HAP-1 (cell line): Measurements from ENCODE around the gene ZBTB8OS.
"Not testable (repeated sequence)": the region's sequence is repeated elsewhere in the genome, so short reads cannot be mapped to it uniquely, and the experiment has no call there.

Experiments used
- DNase-seq, 2 experiments: peaks; one replicate each; pipeline ENCODE4 v3.0.0-alpha.2; 2016 to 2020; ENCODE audit warnings: low spot score in 2 of 2
- H3K27me3 ChIP-seq: fragments of 250-450 bp; sonication (Bioruptor Pico); 2 replicates; pipeline ENCODE4 v1.5.1; 2020; ENCODE audit warnings: low read depth, mild to moderate bottlenecking, moderate library complexity
- H3K36me3 ChIP-seq: fragments of 250-450 bp; sonication (Bioruptor Pico); replicated peaks from 2 replicates; pipeline ENCODE4 v1.5.1; 2020; ENCODE audit warnings: mild to moderate bottlenecking
- H3K4me1 ChIP-seq: fragments of 250-450 bp; sonication (Bioruptor Pico); 2 replicates; pipeline ENCODE4 v1.5.1; 2020; ENCODE audit warnings: mild to moderate bottlenecking
- H3K4me3 ChIP-seq: fragments of 250-450 bp; sonication (Bioruptor Pico); 2 replicates; pipeline ENCODE4 v1.5.1; 2020; ENCODE audit warnings: mild to moderate bottlenecking, moderate library complexity
- H3K9me3 ChIP-seq: fragments of 250-450 bp; sonication (Bioruptor Pico); 2 replicates; pipeline ENCODE4 v1.5.1; 2020; ENCODE audit warnings: mild to moderate bottlenecking, moderate library complexity
- in situ Hi-C: fragments of 300-500 bp; cut with MboI; formaldehyde crosslinking; loops from 3 replicates; pipeline ENCODE4 v1.14.3; 2020; ENCODE audit warnings: low sequenced_read_pairs, inconsistent platforms, mixed read lengths

ZBTB8OS gene

DNA sequence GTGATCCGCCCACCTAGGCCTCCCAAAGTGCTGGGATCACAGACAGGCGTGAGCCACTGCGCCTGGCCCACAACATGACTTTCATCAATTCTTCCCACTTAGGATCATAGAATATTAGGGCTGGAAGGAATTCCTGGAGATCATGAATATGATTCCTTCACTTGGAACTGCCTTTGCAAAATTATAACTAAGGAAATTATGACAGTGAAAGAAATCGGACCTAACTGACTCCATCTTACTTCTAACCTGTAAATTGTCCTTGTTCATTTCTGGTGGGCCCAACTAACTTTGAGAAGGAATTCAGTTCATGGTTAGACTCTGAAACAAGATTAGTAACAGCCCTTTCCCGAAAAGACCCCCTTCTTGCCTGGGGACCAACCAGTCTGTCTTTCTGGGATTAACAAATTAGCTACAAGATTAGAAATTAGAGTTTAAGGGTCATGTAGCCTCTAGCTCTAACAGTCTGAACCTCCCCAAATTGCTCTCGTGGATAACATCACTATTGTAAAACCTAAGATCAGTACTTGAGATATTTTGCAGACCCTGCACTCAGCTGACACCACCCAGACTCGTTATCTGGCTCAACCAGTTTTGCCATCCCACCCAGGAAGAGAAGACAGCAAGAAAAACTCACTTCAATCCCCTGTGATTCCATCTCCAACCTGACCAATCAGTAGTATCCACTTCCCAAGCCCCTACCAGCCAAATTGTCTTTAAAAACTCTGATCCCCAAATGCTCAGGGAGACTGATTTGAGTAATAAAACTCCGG is 14.7 kb downstream of the ZBTB8OS start:
- H3K36me3 ChIP-seq = peaks cover 11% of the 10 kb centered on the region
- in situ Hi-C loops = no loop called here
- DNase-seq = no peak
- H3K4me3 ChIP-seq = no peak overlapping the region
- H3K27me3 ChIP-seq = no peaks in the 10 kb centered on the region
- no peaks in the 10 kb centered on the region for H3K9me3 ChIP-seq
- peaks cover 29% of the 10 kb centered on the region for H3K4me1 ChIP-seq

DNA sequence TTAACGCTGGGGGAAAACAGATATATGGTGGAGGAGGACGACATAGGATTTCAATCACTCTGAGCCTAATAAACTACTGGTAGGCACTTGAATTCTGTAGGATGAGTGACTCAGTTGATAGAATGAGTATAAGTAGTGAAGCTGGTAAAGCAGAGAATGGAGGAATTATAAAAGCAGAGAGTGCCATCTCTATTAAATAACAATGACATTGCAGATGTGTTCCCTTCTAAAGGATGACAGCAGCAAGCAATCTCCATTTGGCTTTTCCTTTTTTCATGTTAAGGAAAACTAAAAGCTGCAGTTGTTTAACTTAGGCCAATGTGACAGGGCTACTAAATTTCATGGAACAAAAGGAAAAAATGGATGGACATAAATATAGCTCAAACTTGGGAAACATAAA is 17.5 kb downstream of the ZBTB8OS start:
- Histone ChIP-seq H3K27me3 (no peaks in the 10 kb centered on the region), H3K4me3 (no peak overlapping the region), H3K36me3 (peaks cover 24% of the 10 kb centered on the region), H3K9me3 (no peaks in the 10 kb centered on the region), H3K4me1 (peaks cover 23% of the 10 kb centered on the region)
- DNase-seq = no peak
- in situ Hi-C loops = no loop called here

DNA sequence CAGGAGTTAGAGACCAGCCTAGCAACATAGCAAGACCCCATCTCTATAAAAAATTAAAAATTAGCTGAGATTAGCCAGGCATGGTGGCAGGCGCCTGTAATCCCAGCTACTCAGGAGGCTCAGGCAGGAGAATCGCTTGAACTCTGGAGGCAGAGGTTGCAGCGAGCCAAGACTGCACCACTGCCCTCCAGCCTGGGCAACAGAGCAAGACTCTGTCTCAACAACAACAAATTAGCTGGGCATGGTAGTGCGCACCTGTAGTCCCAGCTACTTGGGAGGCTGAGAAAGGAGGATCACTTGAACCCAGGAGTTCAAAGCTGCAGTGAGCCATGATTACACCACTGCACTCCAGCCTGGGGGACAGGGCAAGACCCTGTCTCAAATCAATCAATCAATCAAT is 20.2 kb downstream of the ZBTB8OS start:
- in situ Hi-C loops, H3K4me1 ChIP-seq, H3K9me3 ChIP-seq, H3K27me3 ChIP-seq, H3K4me3 ChIP-seq, DNase-seq: not testable (repeated sequence)
- H3K36me3 ChIP-seq = peaks cover 41% of the 10 kb centered on the region

DNA sequence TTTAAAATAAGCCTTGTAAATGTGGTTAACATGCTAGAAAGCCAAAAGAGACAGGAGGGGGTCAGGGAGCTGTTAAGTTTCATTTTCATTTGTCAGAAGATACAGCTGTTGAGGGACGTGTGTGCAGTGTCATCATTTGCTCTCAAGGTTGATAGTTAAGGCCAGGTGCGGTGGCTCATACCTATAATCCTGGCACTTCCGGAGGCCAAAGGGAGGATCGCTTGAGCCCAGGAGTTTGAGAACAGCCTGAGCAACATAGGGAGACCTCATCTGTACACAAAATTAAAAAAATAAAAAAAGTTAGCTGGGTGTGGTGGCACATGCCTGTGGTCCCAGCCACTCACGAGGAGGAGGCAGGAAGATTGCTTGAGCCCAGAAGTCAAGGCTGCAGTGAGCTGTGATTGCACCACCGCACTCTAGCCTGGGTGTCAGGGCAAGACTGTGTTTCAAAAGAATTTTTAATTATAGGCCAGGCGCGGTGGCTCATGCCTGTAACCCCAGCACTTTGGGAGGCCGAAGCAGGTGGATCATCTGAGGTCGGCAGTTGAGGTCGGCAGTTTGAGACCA is 22.7 kb downstream of the ZBTB8OS start:
- DNase-seq = no peak
- in situ Hi-C loops = no loop called here
- Histone ChIP-seq H3K36me3 (peaks cover 39% of the 10 kb centered on the region), H3K4me1 (no peaks in the 10 kb centered on the region), H3K27me3 (no peaks in the 10 kb centered on the region), H3K9me3 (no peaks in the 10 kb centered on the region), H3K4me3 (no peak overlapping the region)

DNA sequence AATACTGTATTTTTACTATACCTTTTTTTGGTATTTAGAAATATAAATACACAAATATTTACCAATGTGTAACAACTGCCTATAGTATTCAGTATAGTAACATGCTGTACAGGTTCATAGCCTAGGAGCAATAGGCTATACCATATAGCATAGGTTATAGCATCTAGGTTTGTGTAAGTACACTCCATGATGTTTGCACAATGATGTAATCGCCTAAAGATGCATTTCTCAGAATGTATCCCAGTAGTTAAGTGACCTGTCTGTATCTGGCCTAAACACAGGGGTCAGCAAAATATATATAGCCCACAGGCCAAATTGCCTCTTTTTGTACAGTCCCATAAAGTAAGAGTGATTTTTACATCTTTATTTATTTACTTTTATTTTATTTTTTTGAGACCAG is 24.2 kb downstream of the ZBTB8OS start:
- Histone ChIP-seq H3K9me3 (no peaks in the 10 kb centered on the region), H3K27me3 (no peaks in the 10 kb centered on the region), H3K4me1 (no peaks in the 10 kb centered on the region), H3K4me3 (no peak overlapping the region), H3K36me3 (peaks cover 35% of the 10 kb centered on the region)
- in situ Hi-C loops = no loop called here
- DNase-seq = no peak

DNA sequence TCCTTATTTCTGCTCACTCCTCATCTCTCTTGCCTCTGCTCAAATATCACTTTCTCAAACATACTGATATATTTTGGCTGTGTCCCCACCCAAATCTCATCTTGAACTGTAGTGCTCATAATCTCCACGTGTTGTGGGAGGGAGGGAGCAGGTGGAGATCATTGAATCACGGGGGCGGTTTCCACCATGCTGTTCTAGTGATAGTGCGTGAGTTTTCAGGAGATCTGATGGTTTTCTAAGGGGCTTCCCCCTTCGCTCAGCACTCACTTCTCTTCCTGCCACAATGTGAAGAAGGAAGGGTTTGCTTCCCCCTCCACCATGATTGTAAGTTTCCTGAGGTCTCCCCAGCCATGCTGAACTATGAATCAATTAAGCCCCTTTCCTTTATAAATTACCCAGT is 26.6 kb downstream of the ZBTB8OS start:
- Histone ChIP-seq H3K4me3 (no peak overlapping the region), H3K9me3 (no peaks in the 10 kb centered on the region), H3K36me3 (peaks cover 33% of the 10 kb centered on the region), H3K4me1 (no peaks in the 10 kb centered on the region), H3K27me3 (no peaks in the 10 kb centered on the region)
- DNase-seq = no peak
- in situ Hi-C loops = no loop called here

DNA sequence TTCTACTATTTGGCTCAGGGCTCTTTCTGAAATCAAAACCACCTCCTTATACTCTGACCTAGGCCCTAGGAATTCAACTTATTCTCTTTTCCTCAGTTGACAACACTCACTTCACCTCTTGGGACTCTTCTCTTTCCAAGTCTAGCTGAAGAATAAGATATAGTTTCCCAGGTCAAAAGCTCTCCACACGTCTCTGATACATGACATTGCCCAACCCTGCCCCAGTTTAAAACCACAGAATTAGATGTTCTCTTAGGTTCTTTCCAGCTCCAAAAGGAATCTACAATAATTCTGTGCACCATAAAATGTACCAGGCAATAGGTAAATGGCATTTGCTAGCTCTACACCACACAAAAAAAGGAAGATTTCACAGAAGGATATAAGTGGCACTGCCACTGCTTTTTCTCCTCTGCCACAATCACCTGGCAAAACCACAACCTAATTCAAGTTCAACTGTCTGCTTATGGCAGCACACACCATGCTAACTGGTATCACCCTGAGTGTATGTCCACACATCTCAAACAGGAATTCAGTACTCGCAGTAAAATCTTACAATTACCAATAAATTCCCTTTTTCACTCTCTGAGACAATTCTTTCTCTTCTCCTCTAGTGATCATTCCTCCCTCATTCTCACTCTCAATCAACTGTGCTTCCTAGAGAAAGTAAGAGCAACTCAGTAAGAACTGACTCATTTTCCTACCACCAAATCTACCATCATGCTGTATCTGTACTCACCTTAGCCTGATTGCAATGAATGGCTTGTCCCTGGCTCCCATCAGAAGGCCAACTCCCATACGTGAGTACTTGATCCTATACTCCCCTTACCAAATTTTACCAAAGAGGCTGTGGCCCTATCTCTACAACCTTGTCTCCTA is 27.3 kb downstream of the ZBTB8OS start:
- in situ Hi-C loops = no loop called here
- Histone ChIP-seq H3K36me3 (peaks cover 29% of the 10 kb centered on the region), H3K27me3 (no peaks in the 10 kb centered on the region), H3K4me3 (no peak overlapping the region), H3K4me1 (no peaks in the 10 kb centered on the region), H3K9me3 (no peaks in the 10 kb centered on the region)
- DNase-seq = no peak

DNA sequence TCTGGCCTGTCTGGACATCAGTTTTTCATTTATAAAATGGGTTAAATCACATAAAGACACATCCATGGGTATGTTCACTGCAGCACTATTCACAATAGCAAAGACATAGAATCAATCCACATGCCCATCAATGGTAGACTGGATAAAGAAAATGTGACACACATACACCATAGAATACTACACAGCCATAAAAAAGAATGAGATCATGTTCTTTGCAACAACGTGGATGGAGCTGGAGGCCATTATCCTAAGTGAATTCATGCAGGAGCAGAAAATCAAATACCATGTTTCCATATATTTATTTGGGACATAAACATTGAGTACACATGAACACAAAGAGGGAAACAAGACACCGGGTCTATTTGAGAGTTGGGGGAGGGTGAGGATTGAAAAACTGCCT is 28.1 kb downstream of the ZBTB8OS start:
- in situ Hi-C loops = no loop called here
- Histone ChIP-seq H3K9me3 (no peaks in the 10 kb centered on the region), H3K27me3 (no peaks in the 10 kb centered on the region), H3K4me1 (no peaks in the 10 kb centered on the region), H3K36me3 (peaks cover 20% of the 10 kb centered on the region), H3K4me3 (no peak overlapping the region)
- no peak for DNase-seq

DNA sequence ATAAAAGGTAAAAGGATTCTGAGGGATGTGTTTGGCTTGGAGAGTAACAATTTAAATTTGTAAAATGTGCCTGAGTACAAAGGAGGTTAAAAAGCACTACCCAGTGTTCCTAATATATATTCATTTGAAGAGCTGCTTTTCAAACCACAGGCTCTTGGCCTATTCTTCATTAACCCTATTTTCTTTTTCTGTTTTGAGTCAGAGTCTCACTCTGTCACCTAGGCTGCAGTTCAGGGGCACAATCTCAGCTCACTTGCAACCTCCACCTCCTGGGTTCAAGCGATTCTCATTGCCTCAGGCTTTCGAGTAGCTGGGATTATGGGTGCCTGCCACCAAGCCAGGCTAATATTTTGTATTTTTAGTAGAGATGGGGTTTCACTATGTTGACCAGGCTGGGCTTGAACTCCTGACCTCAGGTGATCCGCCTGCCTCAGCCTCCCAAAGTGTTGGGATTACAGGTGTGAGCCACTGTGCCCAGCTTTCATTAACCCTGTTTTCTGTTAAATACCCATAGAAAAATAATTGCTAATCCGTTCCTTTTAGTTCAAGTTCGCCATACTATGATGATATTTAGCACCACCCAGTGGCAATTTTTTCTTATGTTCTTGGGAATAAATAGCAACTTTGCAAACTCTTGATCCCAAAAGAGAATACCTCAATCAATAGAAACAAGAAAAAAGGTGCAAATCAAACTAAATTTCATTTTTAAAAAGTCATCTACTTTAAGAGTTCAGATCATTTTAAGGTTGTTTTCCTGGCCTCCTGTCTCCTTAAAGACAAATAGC is 30.5 kb downstream of the ZBTB8OS start:
- no peaks in the 10 kb centered on the region for H3K4me1 ChIP-seq
- no peaks in the 10 kb centered on the region for H3K9me3 ChIP-seq
- DNase-seq = no peak
- no peak overlapping the region for H3K4me3 ChIP-seq
- peaks cover 9% of the 10 kb centered on the region for H3K36me3 ChIP-seq
- no peaks in the 10 kb centered on the region for H3K27me3 ChIP-seq
- in situ Hi-C loops = no loop called here

DNA sequence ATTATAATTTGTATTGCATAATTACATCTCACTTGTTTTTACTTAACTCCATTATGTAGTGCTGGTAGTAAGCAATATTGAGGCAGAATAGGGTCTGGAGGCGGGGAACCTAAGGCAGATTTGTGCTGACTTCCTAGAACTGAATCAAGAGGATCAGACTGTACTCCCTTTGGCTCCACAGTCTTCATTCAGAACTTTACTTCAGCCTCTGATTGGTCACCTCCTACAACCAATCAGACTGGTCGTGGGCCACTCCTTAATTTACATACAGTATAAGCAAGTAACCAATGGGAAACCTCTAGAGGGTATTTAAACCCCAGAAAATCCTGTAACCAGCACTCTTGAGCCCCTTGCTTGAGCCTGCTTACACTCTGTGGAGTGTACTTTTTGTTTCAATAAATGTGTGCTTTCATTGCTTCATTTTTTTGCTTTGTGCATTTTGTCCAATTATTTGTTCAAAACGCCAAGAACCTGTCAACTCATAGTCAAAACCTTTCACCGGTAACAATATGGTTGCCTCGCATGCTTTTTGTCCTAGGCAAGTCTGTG is 31.6 kb downstream of the ZBTB8OS start:
- Histone ChIP-seq H3K4me3 (no peak overlapping the region), H3K4me1 (no peaks in the 10 kb centered on the region), H3K27me3 (no peaks in the 10 kb centered on the region), H3K9me3 (no peaks in the 10 kb centered on the region), H3K36me3 (peaks cover 4% of the 10 kb centered on the region; the same call in 1 of the 2 replicates)
- peak; percentile 27 to 40 for DNase-seq
- in situ Hi-C loops = no loop called here

DNA sequence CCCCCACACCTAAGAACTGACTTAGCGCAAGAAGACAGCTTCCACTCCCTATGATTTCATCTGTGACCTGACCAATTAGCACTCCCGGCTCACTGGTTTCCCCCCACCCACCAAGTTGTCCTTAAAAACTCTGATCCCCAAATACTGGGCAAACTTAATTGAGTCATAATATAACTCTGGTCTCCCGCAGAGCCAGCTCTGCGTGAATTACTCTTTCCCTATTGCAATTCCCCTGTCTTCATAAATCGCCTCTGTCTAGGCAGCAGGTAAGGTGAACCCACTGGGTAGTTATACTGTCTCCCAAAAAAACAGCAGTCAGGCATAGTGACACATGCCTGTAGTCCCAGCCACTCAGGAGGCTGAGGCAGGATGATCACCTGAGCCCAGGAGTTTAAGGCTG is 36.9 kb downstream of the ZBTB8OS start:
- H3K4me3 ChIP-seq = no peak overlapping the region
- no peak for DNase-seq
- no peaks in the 10 kb centered on the region for H3K36me3 ChIP-seq
- H3K27me3 ChIP-seq = no peaks in the 10 kb centered on the region
- H3K4me1 ChIP-seq = peaks cover 10% of the 10 kb centered on the region
- in situ Hi-C loops = no loop called here
- no peaks in the 10 kb centered on the region for H3K9me3 ChIP-seq

DNA sequence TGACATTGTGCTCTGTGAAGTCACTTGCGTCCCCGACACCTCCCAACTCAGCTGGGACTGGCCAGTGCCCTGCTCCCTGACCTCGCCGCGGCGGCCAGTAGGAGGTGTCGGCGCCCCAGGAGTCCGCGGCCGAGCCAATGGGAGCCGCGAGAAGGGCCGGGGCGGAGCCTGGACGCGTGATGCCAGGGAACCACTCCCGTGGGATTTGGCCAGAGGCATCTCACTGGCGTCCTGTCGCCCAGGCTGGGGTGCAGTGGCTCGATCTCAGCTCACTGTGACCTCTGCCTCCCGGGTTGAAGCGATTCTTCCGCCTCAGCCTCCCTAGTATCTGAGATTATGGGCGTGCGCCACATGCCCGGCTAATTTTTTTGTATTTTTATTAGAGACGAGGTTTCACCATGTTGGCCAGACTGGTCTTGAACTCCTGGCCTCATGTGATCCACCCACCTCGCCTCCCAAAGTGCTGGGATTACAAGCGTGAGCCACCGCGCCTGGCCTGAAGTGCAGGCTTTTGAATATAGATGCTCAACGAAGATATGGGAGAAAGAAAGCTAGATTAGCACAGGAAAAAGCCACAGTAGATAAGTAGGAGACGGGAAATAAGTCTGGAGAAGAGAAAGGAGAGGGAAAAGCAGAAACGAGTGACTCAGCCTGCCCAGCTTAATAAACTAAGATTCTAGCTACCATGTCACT is 38.0 kb downstream of the ZBTB8OS start:
- H3K36me3 ChIP-seq = no peaks in the 10 kb centered on the region
- peak overlapping the region; percentile 43 for H3K4me3 ChIP-seq
- in situ Hi-C loops = no loop called here
- no peaks in the 10 kb centered on the region for H3K9me3 ChIP-seq
- H3K4me1 ChIP-seq = peaks cover 10% of the 10 kb centered on the region
- peak; percentile 85 to 95 for DNase-seq
- no peaks in the 10 kb centered on the region for H3K27me3 ChIP-seq

DNA sequence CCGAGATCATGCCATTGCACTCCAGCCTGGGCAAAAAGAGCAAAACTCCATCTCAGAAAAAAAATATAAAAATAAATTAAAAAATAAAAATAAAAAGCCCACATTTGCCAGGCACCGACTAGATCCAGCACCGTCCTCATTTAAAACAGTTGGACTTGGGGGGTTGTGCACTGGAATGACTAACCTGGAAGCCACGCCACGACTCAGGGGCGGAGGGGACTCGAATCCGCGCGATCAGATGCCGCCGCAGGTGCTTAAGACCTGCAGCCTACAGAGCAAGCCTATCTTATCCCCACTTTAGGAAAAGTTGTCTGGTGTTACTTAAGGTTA is 38.5 kb downstream of the ZBTB8OS start:
- Histone ChIP-seq H3K9me3 (no peaks in the 10 kb centered on the region), H3K4me1 (peaks cover 10% of the 10 kb centered on the region), H3K36me3 (no peaks in the 10 kb centered on the region), H3K27me3 (no peaks in the 10 kb centered on the region), H3K4me3 (peak overlapping the region; percentile 43)
- DNase-seq = no peak
- in situ Hi-C loops = no loop called here
